ENCODE results near the gene PIAS1. TPM values are rescaled to one million over a fixed set of nuclear protein-coding genes. Genes with fewer than 3 reads are reported as not detected.

Gene PIAS1
- total RNA-seq, 1 donor from 2014 or later = 71.1 TPM

- no peak for TF ChIP-seq CTCF (IDR thresholded peaks at IDR 0.05; ENCODE audit: unreplicated experiment)
- Mint-ChIP-seq H3K4me1 (peaks cover 12% of the 10 kb centered on the region), H3K36me3 (peaks cover 1% of the 10 kb centered on the region), H3K4me3 (no peak overlapping the region), H3K9me3 (no peaks in the 10 kb centered on the region), H3K27me3 (ENCODE audit: low read depth) (no peaks in the 10 kb centered on the region), H3K27ac (no peak overlapping the region)
- DNase-seq (ENCODE audit: low spot score in 2 of 2, unreplicated experiment in 2 of 2) = no peak
Measured at GRCh38 chr15:68207176-68207935, 153.2 kb downstream of the PIAS1 start.

- no peak for DNase-seq (ENCODE audit: low spot score in 2 of 2, unreplicated experiment in 2 of 2)
- no peaks in the 10 kb centered on the region for H3K9me3 Mint-ChIP-seq
- peaks cover 12% of the 10 kb centered on the region for H3K4me1 Mint-ChIP-seq
- no peaks in the 10 kb centered on the region for H3K27me3 Mint-ChIP-seq (ENCODE audit: low read depth)
- no peak overlapping the region for H3K4me3 Mint-ChIP-seq
- H3K36me3 Mint-ChIP-seq = peaks cover 1% of the 10 kb centered on the region
- no peak for TF ChIP-seq CTCF (IDR thresholded peaks at IDR 0.05; ENCODE audit: unreplicated experiment)
- no peak overlapping the region for H3K27ac Mint-ChIP-seq
Measured at GRCh38 chr15:68208136-68208535, 154.0 kb downstream of the PIAS1 start.

DNA sequence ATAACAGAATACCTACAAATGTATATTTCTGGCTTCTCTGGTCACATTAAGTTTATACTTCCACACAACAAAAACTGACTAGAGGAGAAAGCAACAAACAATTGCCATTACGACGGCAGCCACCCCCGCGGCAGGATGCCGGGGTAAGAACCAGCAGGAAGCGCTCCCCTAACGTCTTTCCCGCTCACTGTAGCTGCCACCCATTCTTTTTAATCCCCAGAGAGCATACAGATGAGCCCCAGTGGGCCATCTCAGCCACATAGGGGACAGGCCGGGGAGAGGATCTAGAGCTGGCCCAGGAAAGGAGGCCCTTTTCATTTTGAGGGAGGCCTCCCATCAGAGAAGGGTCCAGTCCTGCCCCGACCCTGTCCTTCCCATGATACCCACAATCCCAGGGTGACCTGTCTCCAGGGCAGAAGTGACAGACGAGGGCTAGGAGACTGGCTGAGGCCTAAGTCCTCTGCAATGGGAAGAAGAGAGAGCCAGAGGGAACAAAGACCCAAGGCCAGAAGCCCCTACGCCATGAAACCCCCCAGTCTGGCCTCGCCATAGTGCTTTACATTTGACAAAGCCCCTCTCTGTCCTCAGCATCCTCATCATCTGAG, 154.6 kb downstream of the PIAS1 start:
- Mint-ChIP-seq H3K4me3 (no peak overlapping the region), H3K4me1 (peaks cover 12% of the 10 kb centered on the region), H3K36me3 (peaks cover 1% of the 10 kb centered on the region), H3K27me3 (ENCODE audit: low read depth) (no peaks in the 10 kb centered on the region), H3K27ac (peak overlapping the region; percentile 34), H3K9me3 (no peaks in the 10 kb centered on the region)
- no peak for DNase-seq (ENCODE audit: low spot score in 2 of 2, unreplicated experiment in 2 of 2)
- TF ChIP-seq CTCF (IDR thresholded peaks at IDR 0.05; ENCODE audit: unreplicated experiment) = no peak

DNA sequence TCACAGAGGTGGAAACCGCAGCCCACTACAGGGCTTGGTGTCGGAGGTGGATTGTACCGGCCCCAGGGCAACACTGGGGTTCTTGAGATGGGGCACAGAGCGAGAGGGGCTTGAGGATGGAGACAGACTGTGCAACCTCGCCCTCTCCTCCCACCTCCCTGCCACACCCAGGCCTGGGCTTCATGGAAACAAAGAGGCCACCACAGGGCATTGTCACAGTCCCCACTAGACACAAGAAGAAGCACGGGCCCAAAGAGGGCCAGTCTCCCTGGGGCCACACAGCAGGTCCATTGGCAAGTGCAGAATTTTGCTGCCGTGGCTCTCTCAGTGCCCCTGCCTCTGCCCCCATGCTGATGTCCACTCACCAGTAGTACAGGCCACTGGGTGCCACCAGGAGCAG, 155.2 kb downstream of the PIAS1 start:
- no peak overlapping the region for H3K27ac Mint-ChIP-seq
- no peaks in the 10 kb centered on the region for H3K27me3 Mint-ChIP-seq (ENCODE audit: low read depth)
- TF ChIP-seq CTCF (IDR thresholded peaks at IDR 0.05; ENCODE audit: unreplicated experiment) = no peak
- H3K4me3 Mint-ChIP-seq = no peak overlapping the region
- DNase-seq (ENCODE audit: low spot score in 2 of 2, unreplicated experiment in 2 of 2) = no peak
- H3K36me3 Mint-ChIP-seq = peaks cover 1% of the 10 kb centered on the region
- H3K9me3 Mint-ChIP-seq = no peaks in the 10 kb centered on the region
- H3K4me1 Mint-ChIP-seq = peaks cover 12% of the 10 kb centered on the region

DNA sequence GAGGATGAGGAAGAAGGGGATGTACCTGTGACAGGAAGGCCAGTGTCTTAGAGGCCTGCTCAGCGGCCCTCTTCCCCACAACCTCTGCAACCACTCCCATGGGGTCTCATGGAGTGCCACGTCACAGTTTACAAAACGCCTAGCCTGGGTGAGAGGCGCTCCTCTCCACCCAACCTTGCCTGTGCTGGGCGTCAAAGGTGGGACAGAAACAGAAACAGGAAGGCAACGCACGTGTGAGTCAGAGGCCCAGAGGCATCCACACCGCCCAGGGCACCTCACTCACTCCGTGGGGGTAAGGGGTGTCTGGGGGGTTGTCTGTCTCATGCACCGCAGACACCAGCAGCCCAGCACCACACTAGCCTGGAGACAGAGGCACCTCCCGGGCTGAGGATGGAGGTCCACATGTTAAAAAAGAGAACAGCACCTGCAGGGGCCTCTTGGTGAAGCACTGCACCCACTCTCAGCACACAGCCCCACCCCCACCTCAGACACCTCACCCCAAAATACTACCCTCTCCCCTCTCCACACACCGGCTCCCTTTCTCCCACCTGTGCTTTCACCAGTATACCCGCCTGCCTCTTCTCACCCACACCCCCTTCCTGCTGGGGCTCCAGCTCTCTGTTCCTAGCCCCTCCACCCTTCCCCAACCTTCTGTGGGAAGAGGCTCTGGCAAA, 155.8 kb downstream of the PIAS1 start:
- no peaks in the 10 kb centered on the region for H3K9me3 Mint-ChIP-seq
- DNase-seq (ENCODE audit: low spot score in 2 of 2, unreplicated experiment in 2 of 2) = no peak
- TF ChIP-seq CTCF (IDR thresholded peaks at IDR 0.05; ENCODE audit: unreplicated experiment) = no peak
- peaks cover 1% of the 10 kb centered on the region for H3K36me3 Mint-ChIP-seq
- peaks cover 9% of the 10 kb centered on the region for H3K4me1 Mint-ChIP-seq
- no peaks in the 10 kb centered on the region for H3K27me3 Mint-ChIP-seq (ENCODE audit: low read depth)
- no peak overlapping the region for H3K27ac Mint-ChIP-seq
- no peak overlapping the region for H3K4me3 Mint-ChIP-seq

Data from mesothelial cell of epicardium (in vitro differentiated cells).